Renal cortical epithelial cell (primary cell): ENCODE data around the gene RNF220. TPM values are rescaled to one million over a fixed set of nuclear protein-coding genes. Genes with fewer than 3 reads are reported as not detected.

Experiments
- DNase-seq: peaks from one replicate; pipeline ENCODE4 v3.0.0-alpha.2; 2011; ENCODE audit warnings: low read depth
- total RNA-seq: library from RNA; depleted of rRNA; stranded (reverse); fragments of >200 nt; gene quantifications from 2 replicates; pipeline ENCODE4 v1.2.3, GENCODE V29; 2014

Gene RNF220
- total RNA-seq, 1 donor from 2014 or later: 78.4 TPM

DNA sequence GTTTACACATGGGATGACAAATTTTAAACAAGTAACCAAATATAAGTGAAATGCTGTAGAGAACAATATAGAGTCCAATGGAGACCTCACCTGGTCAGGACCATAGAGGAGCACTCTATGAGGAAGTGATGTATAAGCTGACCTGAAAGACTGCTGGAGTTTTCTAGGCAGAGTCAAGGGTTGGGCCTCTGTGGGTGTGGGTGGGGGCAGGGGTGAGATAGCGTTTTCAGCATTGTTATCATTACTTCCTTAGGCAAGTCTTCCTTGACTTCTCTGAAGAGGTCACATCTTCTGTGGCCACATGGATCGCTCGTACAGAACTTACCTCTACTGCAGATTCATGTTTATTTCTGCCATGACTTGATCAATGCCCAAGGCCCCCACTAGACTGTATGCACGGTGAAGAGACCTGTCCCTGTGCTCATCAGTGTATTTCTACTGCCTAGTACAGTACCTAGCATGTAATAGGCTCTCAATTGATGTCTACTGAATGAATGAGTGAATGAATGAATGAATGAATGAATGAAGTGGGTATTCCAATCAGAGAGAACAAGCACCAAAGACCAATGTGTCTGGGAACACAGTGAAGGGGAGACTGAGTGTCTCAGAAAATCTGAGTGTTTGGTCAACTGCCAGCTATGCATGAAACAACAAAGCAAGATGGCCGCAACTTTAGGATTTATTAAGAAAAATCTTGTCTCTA lies 116.5 kb downstream of the RNF220 start:
- DNase-seq: no peak

DNA sequence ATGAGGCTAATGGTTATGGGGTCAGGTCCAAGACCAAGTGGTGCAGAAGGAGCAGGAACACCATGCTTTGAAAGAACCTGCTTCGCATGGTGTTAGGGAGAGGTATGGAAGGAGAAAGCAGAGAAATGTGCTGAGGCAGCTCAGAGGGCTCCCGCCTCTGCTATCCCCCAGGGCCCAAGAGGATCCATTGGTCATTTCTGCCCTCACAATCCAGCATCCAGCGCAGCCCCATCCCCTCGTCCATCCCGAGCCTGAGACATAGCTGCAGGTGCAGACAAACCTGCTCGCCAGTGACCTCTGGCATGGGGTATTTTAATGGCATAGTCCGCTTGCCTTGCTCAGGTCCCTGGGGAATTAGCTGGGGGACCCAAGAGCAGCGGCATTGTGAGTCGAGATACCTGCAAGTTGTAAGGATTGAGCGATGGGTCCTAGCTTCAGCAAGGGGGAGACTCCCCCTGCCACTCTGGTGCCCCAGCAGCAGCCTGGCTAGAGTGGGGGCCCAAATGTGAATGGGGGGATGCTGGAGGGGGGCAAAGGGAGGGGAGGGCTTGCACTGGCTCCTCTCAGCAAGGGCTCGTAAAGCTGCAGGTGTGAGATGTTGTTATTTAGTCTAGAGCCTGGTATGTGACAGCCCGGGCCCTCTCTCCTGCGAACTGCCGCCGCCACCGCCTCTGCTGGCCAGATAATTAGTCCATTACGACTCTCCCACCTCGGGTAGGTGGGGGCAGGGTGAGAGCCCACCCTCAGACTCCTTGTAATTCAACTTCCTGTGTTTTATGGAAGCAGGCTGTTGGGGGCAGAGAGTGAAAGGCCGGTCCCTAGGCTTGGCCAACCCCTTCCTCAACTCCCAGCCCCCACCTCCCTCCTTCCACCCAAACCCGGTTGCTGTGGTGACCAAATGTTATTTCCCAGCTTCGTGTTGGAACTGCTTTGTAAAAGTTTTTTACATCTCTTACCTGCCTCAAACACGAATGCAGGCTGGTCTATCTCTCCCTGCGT lies 118.8 kb downstream of the RNF220 start:
- no peak for DNase-seq

DNA sequence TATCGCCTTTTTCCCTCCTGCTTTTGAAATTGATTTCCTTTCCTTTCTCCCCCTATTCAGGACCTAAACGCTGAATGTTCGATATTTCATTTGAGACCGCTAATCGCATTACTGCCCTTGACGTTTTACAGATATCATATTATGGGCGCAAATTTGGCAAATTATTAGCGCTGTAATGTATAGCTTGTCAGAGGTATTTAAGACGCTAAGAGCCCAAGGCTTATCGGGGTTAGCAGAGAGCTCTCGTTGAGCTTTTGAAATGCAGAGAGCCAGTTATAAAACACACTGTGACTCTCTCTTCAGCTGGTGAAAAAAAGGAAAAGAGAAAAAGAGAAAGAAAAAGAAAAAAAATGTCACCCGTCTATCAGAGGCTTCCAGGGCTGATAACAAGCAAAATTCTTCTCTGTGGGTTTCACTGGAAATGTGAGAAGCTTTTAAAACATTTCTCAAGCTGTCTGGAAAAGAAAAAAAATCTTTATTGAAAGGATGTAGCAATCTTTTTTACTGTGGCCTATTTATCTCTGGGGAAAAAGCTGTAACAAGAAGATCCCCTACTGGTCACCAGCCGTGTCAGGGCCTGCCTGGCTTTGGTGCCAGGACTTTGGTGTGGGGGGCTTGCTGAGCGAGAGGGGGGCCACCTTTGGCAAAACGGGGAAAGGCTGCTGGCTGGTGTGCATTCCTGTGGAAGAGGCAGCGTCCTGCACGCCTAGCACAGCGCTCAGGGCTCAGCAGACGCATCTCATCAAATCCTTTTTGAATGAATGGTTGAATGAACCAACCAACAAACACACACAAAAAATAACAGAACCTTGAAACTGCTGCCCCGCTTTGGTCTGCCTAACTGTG lies 119.8 kb downstream of the RNF220 start:
- no peak for DNase-seq

DNA sequence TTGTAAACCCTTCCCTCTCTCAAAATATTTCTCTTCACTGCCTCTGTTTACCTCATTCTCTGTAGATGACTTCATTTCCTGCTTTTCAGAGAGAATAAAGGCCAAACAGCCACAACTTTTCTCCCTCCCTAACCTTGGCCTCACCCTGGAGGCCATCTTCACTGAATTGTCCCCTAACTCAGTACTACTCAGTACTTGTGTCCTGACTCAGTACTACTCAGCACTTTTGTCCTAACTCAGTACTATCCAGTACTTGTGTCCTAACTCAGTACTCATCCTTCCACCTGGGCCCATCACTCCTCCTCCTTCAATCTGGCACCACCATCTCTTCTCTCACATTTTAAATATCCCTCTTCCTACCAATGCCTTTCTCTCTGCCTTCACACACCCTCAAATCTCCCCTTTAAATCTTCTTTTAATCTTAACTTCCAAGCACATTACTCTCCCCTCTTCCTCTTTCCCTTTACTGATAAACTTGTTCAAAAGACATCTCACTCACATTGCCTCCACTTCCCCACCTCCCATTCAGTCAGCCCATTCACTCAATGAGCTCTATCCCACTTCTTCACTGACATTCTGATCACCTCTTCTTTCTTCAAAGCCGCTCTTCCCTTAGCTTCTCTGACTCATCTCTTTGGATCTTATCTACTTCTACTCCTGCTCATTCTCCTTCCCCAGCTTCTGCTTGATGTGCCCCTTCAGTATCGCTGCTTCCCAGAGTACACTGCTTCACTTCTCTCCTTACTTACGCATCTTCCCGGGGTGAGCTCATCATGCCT lies 121.4 kb downstream of the RNF220 start:
- DNase-seq: no peak

DNA sequence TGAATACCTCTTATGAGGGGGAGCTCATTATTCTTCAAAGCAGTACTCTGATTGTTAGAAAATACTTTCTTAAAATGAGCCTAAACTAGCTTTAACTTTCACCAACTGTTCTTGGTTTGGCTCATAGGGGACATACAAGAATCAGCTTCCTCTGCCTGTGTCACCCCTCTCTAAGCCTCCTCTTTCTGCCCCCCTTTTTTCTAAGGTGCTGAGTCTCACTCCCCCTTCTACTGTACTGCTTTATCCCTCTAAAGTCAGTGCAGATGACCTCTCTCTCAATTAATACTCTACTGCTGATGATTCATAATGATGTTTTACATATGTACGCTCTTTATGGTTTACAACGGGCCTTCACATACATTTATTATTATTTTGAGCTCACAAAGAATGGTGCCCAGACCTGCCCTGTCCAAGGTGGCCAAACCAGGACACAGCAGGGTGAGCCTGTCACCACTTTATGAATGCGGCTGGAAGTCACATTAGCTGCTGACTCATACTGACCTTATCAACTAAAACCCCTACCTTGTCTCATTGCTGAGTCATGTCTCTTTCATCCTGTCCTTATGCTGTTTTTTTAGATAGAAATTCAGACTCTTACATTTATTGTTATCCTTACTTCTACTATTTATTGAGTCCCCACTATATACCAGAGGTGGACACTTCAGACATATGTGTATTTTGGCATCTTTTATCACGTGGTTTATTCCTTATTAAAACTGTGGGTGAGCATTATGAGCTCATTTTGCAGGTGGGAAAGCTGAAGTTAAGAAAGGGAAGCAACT lies 126.9 kb downstream of the RNF220 start:
- DNase-seq: peak; percentile 74

DNA sequence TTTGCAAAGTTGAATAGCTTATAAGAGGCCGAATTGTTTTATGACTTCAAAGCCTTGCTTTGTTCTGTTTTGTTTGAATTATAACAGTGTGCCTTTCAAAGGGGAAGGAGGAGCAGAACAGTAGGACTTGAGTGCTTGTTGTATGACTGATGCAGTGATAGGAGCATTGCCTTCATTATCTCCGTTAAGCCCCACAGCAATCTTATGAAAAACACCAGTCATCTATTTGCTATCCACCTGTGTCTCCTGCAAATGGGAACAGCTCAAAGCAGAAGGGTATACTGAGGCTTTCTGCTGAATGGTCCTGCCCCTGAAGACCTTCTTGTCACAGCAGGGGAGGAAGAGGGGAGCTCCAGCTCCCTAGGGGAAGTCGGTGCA lies 127.5 kb downstream of the RNF220 start:
- DNase-seq: no peak

DNA sequence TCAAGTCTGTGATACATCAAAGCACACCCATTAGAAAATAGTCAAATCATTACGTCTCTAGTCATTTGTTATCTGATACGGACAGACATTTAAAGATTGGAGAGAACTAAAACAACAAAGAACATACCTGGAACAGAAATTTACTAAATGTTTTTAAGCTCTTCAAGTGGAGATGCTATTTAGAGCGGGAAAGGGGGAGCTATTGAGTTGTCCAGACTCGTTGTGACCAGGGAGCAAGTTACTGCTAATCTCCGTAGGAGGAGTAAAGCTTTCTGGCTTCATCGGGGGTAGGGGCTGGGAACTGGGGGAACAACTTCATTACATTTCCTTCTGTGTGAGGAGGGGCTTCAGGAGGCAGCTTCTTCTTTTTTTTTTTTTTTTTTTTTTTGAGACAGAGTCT lies 129.7 kb downstream of the RNF220 start:
- no peak for DNase-seq

DNA sequence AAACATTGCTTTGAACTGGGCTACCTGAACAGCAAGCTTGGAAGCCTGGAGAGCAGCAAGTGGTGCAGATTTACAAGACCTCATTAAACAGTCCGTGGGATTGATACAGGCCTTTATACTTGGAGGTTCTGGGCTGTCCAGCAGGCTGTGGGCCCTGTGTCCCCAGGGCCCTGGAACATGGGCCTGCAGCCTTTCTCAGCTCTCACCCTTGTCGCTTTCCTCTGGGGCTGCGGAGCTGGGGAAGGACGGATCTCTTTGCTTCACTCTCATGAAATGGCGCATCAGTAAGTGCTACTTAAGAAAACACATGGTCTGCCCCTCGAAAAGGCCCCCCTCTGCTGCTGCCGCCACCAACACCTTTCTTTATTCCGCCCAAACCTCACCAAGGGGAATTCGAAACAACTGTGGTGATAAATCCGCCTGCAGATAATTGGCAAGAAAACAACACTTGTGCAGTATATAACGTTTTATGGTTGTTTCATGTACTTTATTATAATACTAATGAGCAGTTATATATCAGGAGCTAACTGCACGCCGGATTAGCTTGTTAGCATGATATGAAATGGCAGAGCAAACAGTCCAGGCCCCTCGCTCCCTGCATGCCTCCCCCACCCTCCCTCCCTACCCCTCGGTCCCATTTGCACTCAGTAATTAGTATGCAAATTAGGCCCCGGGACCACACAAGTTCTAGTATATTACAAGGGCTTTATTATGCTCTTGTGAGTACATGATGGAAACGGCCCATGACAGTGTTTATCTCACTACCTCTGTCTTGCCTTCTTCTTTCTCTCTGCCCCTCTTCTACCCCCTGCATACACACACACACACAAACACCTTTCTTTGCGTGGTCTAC lies 131.5 kb downstream of the RNF220 start:
- DNase-seq: no peak

DNA sequence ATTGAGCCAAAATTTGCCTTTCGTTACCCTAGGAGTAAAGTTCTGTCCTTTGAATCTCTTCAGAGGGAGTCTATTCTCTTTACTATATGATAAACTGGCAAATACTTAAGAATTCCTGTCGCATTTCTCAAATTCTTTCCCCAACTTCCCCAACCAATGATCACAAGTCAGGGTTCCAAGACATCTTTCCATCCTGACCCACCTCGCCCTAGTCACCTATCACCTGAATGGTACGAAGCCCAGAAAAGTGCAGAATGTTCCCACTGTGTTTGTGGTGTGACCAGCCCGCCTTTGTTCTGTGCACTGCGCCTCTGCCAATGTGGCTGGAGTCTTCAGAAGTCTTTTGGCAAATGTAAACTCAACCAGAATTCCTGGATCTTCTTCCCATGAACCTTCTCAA lies 132.5 kb downstream of the RNF220 start:
- no peak for DNase-seq

DNA sequence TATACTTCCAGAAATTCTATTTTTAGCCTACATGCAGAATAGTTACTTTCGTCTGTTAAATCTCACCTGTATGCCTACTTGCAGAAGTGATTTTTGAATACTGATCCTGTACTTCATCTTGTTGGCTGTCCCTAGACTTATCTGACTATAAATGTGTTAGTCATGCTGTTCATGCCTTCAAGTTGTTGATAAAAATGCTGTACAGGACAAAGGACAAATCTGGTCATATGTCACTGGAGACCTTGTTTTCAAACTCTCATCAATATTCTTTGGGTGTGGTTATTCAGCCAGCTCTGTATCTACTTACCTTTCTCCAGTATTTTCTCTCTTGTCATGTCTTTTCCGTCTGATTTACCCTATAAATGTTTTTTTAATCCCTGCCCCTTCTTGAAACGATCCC lies 132.9 kb downstream of the RNF220 start:
- no peak for DNase-seq

DNA sequence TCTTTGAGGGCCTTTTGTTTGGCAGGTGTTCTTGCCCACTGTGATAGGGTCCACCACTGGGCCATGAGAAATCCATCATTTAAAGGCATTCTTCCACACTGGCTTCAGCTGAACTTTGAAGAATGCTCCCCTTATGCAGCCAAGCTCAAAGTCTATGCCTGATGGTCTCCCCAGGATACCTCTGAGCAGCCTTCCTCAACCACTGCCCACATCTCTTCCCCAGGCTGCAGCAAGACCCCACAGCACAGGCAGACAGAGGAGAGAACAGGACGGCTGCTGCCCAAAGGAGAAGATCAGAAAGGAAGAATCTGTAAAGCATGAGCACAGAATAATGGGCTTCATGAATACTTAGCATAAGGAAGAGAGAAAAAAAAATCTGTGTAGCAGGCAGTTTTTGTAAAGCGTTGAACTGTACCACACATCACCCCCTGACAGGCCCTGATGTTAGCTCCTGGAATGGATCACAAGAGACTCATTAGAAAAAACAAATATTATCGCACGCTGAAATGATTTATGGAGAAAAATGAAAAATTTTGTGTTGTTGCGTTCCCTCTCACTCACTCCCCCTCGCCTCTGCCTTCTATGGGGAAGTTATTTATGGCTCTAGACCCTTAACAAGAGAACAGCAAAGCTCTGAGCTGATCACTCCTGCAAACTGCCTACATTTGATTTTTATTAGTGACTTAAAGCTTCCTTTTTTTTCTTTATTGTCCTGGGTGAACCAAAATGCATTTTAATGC lies 135.1 kb downstream of the RNF220 start:
- DNase-seq: no peak

DNA sequence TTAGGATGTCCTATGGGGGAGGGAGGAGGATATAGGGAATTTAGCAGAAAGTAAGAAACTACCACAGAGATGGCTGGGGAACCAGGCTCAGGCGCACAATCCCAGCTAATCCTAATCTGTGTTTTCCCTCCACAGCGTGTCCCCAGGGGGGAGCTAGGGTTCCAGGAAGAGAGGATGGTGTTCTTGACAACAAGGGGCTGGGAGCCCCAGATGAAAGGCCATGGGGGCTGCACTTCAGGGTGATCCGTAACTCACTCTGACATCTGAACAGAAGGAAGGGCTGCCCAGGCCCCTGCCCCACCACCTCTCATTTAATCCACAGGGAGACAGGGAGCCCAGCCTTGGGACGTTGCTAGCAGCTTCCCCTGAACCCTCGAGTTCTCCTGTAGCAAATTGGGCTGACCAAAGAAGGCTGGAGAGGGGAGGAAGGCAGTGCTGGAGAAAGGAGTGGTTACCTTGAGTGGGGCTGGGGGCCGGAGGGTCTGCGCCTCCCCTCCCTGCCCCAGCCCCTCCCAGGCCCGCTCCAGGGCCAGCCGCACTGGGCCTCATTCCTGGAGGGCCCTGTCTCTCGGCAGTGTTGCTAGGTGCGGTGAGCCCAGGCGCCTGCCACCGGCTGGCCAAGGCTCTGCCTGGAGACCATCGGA lies 137.5 kb downstream of the RNF220 start:
- no peak for DNase-seq

DNA sequence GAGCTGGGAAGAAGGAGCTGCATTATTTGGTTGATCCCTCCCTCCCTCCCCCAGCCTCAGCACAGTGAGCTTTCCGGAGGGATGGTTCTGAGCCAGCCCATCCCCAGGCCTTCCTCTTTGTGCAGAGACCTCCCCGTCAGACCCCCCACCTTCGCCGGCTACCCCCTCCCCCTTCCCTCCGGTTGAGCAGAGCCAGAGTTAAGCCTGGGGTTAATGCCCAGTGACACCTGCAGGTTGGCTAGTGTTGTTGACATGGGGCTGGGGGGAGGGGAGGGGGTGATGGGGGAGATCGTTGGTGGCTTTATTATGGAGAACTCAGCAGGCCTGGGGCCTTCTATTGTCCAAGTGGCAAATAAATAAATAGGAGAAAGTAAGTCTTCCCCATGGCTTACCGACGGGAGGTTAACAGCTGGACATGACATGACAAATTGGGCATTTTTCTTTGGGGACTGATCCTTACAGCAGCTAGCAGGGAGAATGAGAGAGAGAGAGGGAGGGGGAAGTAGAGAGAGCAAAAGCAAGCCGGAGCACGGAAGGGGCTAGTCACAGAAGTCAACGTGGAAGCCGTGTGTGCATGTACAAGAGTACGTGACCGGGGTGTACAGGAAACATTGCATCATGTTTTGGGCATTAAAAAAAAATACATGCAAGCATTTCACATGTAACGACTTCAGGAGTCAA lies 138.1 kb downstream of the RNF220 start:
- no peak for DNase-seq

DNA sequence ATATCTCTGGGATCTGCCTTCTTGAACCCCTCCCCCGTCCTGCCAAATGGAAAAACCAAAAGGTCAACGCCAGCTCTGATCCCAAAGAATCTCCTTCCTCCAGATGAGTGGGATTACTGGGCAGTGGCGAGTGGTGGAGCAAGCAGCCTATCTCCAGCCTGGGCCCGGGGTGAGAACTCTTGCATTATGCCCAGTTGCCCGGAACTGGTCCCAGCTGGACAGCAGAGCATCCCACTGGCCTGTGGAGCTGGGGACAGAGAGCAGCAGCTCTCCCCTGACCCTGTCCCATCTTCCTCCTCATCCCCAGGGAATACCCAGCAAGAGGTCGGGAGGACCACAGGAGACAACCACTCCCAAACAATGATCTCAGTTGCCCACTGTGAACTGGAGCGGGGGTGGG lies 138.7 kb downstream of the RNF220 start:
- no peak for DNase-seq

DNA sequence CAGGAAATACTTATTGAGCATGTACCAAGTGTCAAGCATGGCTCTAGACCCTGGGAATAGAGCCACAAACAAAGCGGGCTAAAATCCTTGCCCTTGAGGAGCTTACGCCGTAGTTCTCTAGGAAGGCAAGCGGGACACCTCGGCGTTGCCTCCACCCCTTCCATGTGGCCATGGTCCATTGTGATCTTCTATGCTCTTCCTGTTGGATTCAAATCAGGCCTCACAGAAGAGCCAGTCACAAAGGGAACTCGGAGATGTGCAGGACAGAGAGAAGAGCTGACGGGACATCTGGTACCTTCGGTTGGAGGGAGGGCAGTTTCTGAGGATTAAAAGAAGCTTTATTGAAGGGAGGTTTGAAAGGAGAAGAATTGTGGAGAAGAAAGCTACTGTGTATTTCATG lies 139.9 kb downstream of the RNF220 start:
- no peak for DNase-seq

DNA sequence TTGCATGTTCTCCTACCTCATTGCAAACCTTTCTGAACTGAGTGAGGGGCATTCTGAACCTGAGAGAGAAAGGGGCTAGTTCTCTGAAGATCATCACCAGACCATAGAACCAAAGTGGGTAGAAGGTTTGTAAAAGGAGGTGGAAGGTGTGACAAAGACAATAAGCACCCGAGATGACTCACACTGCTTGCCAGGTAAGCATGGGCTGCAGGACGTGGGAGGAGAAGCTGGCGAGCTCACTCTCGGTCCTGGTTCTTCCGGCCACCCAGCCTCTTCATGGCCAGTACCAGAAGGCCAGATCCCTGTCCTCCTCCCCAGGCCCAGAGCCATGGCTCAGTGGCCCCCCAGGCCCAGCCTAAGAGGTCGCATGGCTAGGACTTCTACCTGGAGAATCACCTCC lies 140.9 kb downstream of the RNF220 start:
- DNase-seq: peak; percentile 25

DNA sequence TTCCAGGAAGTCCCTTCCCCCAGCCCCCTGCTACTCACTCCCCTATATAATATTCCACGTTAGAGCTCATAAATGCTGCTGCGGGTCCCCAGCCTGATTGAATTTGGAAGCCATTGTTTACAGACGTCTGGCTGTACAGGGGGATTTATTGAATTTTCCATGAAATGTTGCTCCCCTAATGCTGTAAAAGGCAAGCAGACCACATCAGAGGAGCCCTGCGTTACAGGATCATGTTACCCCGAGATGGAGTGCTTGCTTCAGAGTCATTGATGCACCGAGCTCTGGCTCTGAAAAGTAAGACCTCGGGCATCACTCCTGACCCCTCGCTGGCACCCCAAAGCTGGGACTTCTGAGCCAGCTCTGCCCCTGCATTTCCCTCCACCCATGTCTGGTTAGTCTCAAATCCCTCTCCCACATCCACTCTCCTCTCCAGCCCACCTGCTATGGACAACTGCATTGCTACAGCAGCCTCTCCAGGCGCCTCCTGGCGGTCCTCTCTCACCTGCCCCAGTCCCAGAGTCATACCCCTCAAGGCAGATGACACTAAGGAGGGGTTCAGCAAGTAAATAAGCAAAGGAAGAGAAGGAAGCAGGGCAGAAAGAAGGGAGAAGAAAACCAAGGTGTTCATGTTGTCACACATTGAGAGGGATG lies 141.5 kb downstream of the RNF220 start:
- no peak for DNase-seq
